Fibroblast of gingiva (primary cell): Measurements from ENCODE around the gene SEC16A.

Experiments used
- DNase-seq: peaks from one replicate; pipeline ENCODE4 v3.0.0-alpha.2; 2011; ENCODE audit warnings: low read depth

SEC16A gene

DNA sequence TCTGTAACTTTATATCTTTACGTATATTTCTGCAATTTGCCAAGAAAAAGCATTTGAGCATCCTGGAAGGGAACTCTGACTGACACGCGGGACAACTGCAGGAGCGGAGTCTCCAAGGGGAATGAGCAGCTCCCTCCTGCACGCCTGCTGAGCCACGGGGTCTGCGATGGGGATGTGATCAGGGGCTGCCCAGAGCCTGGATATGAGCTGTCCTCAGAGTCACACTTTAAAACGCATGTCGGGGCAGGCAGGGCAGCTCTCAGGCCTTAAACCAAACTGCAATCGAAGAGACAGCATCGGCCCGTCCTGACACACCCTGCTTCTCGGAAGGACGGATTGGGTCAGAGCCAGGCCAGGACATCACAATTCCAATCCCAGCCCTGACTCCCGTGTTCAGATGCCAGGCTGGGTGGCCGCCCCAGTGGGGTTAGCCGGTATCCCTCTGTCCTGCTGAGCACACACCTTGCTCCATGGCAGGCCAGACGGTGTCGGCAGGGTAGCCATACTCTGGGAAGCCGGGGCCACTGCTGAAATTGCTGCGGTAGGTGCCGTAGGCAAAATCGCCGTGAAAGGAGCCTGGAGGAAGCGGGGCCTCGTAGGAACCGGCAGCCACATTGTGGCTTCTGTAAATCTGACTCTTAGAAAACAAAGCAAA lies 17.2 kb downstream of the SEC16A start:
- no peak for DNase-seq

- no peak for DNase-seq
Measured at GRCh38 chr9:136464241-136464640, 18.6 kb downstream of the SEC16A start.

GRCh38 chr9:136463578-136463977 lies 19.3 kb downstream of the SEC16A start:
- DNase-seq, result no peak

- DNase-seq, result no peak
Measured at GRCh38 chr9:136462664-136463063, 20.2 kb downstream of the SEC16A start.

DNA sequence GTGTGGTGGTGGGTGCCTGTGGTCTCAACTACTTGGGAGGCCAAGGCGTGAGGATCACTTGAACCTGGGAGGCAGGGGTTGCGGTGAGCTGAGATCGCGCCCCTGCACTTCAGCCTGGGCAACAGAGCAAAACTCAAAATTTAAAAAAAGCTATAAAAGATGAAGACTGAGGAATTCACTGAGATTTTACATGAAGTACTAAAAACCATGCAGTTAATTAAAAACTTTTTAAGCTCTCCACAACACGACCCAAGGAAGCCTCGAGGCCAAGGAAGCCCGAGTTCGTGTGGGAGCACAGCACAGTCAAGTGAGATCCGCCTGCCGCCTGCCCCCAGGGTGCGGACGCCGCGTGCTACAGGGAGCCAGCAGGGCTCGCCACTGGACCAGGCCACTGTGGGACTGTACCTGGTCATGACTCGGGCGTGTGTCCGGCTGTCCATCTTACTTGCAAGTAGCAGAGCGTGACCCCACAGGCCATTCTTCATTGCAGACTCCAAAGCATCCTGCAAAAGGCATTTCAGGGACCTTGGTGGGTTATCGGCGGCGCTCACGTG lies 22.0 kb downstream of the SEC16A start:
- DNase-seq, result no peak

DNA sequence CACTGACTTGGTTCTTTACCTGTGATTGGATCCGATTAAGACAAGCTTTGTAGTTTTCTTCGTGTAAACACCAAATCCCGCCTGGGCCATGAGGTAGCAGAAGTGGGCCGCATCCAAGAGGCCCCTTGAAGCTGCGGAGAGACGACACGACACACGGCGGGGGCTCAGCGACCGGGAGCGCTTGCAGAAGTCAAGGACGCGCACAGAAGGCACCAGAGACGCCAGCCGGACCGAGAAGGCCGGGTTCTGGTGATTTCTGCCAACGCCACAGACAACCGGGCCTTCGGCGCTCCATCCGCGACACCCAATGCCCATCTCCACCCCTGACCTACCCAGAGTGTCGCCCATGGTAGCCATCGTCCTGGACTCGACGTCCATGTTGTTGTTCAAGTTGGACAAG lies 23.4 kb downstream of the SEC16A start:
- no peak for DNase-seq

GRCh38 chr9:136457326-136457725 lies 25.5 kb downstream of the SEC16A start:
- no peak for DNase-seq

DNA sequence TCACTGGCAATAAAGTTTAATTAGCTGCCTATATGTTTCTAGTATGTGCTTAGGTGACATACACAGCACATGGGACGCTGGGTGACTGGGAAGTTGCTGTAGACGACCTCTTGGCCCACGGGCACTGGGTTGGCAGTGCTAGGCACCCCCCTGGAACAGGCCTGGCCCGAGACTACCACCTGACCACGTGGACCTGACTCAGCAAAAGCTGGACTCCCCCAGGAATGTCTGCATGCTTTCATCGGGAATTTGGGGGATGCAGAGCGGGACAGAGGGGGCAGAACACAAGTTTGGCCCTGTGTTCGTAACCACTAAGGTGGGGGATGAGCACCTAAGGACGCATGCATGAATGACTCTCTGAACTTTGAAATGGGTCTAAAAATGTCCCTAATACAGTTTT lies 26.6 kb downstream of the SEC16A start:
- DNase-seq, result no peak

DNA sequence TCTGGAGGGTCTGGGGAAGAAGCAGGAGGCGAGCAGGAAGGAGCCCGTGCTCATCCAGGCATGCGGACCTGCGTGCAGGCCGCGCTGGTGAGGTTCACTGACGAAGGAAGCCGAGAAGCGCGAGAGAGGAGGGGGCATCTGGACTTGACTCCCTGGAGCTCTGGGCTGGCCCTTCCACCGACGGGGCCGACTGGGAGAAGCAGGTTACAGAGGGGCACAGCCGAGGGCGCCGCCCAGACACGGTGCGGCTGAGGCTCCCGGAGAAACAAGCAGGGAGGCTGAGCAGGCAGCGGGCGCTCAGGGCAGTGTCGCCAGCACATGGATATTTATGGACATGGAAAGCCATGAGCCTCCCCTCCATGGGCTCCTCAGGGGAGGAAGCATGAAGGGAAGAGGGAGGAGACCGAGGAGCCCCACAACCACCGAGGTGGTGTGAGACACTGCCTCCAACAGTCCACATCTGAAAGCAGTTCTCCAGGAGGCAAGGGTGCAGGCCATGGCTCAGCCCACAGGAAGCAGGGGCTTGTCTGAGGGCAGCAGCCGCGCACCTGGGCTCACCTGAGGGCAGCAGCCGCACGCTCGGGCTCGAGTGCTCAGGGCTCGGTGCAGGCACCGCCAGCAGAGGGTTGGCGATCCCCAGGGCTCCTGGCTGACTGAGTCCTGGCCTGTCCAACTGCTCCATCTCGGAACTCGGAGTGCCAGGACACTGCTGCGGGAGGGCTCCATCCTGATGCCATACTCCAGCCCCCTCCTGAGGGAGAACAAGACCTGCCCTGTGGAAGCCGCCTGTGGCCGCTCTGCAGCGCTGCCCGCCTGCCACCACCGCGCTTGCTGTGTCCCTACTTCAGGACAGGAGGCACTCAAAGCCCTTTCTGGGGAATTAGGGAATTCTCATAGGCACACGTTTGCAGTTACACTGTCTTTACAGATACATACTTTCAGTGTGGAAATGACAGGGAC lies 27.5 kb downstream of the SEC16A start:
- DNase-seq, result no peak

DNA sequence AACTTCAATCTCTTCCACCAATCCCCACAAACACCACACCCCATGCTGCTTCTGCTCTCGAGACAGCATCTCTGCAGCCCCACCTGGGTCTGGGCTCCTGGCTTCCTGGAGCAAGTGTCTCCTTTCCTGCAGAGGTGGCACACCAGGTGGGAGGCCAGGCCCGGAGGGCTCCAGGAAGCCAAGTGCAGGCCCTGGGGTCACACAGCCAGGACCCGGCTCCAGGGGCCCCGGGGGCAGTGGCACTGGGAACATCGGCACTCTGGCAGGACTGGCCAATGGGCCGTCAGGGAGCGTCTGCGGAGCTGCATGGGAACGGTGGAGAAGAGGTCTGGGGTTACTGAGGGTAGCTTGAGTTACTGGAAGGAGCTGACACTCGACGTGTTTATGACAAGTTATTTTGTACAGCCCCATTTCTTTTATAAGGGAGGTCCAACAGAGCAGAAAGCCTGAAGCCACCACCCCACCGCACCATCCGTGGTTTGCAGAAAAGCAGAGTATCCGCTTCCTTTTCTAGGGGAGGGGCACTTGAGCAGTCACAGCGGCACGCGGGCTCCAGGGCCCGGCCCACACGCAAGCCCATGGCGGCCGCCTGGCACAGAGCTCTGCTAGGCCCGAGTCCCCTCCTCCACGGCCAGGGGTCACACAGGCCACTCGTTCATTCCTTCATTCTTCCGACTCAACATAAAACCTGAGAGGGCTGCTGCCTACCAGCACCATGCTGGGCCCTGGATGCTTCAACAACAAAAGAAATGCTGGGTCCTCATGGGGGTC lies 28.6 kb downstream of the SEC16A start:
- DNase-seq, result no peak

DNA sequence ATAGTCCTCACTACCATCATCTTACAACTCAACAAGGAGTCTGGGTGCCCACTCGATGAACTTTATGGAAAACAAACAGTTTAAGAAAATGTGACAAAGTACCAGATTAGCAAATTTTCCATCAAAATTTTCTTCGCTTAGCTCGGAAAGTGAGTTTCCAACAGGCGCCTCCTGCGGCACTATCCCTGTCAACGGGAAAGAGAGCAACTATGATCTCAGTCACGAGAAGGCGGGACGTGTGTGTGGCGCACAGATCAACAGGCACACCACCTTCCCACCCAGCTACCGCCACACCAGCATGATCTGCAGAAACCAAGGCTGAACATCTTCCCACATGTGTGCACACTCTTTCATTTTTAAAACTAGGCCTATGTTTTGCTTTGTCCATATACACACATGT lies 29.5 kb downstream of the SEC16A start:
- DNase-seq, result no peak

- no peak for DNase-seq
Measured at GRCh38 chr9:136451221-136451877, 31.5 kb downstream of the SEC16A start.

GRCh38 chr9:136448655-136449054 lies 34.2 kb downstream of the SEC16A start:
- DNase-seq, result no peak

DNA sequence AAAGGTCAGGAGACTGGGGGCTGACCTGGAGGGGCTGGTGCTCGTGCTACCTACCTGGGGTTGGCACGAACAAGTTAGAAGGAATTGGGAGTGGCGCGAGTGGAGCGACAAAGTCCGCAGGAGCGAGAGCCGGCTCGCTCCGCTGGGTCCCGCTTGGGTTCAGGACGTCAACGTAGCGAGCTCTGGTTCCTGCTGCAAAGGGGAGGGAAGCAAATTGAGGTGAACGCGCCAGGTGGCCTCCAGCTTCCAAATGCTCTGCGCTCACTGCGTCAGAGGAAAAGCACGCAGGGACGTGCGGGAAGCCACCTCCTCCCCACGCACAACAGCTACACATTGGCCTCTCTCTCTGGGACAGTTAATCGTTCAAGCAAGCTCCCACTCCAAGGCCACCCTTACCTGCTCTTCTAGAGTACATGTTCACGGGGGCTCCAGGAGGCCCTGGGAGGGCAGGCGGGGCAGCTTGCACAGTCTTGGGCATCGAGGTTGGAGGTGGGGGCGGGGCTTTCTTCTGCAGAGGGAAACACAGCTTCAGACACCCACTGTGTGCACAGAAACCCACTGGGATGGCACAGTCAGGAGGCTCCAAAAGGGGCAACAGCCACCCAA lies 35.6 kb downstream of the SEC16A start:
- no peak for DNase-seq

DNA sequence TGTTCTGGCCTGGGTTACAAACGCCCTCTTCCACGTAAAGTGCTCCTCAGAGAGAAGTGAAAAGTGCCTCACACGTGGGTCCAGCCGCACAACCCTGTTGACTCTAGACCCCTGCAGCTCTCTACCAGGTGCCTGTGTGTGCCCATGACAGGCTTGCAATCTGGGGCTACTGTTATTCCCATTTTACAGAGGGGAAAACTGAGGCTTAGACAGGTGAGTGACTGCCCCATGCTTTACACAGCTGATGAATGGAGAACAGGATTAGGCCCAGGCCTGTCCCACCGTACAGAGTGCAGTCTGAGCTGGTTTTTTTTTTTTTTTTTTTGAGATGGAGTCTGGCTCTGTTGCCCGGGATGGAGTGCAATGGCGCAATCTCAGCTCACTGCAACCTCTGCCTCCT lies 37.0 kb downstream of the SEC16A start:
- DNase-seq, result no peak

DNA sequence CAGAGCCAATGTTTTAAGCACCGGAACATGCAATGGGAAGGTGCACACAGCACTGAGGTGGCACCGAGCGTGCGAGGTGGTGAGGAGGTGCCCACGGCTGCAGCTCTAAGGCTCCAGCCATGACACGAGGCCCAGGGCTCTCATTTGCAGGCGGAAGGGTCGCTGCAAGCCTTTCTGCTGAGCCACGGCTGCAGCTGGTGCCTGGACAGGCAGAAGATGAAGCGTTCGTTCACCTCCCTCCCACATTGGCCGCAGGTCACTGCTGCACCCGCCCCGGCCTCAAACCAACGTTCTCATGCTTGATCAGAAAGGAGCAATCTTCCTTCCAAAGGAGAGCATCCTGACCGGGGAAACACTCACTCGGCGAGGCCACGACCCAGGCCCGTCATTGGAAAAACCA lies 38.7 kb downstream of the SEC16A start:
- no peak for DNase-seq

DNA sequence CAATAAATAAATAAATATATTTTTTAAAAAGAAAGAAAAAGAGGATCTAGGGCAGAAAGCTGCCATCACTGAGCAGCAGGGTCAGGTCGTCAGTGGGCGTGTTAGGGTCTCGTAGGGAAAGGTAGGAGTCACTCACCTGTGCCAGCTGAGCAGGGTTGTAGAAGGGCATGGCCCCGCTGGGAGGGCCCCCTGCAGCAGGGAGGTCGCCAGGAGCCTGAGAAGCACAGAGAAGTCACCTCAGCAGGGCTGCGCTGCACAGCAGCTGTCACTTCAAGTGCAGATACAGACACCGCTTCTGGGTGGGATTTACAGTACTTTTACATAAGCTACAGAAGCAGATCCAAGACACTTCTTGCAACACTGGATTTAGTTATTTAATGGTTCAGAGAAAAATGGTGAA lies 39.2 kb downstream of the SEC16A start:
- no peak for DNase-seq

GRCh38 chr9:136443087-136443486 lies 39.8 kb downstream of the SEC16A start:
- DNase-seq, result no peak

- DNase-seq, result no peak
Measured at GRCh38 chr9:136442265-136442664, 40.6 kb downstream of the SEC16A start.

DNA sequence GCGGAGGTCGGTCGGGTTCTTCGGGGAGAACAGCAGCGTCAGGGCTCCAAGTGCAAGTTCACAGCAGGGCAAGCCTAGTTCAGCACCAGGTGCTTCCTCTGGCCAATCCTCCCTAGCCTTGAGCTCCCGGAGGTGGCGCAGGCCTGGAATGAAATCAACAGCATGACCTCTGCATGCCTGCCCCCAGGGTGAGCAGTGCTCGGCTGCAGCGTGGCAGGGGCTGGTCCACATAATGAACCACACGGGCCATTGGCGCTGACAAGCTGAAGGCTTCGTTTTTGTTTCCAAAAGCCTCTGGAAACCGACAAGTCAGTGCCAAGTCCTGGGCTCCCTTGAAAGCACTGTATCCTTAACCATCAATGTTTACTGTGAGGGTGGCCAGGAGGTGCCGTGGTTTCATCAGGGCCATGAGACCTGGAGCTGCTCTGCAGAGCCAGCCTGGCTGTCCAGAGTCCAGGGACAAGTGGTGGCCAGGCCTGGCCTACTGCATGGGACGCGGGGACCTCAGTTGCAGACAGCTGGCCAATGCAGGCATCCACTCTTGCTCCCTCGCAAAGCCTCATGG lies 41.1 kb downstream of the SEC16A start:
- DNase-seq, result no peak

- DNase-seq, result no peak
Measured at GRCh38 chr9:136441191-136441680, 41.6 kb downstream of the SEC16A start.
